Urinary bladder (tissue), 4 donors: ENCODE results near the gene TPM1. TPM values are rescaled to one million over a fixed set of nuclear protein-coding genes. Genes with fewer than 3 reads are reported as not detected.

Experiments used
- DNase-seq: peaks from one replicate; pipeline ENCODE4 v3.0.0-alpha.2; 2015; ENCODE audit errors: extremely low spot score
- H3K27ac ChIP-seq: one replicate; pipeline ENCODE4 v1.5.1; 2013; ENCODE audit warnings: low read depth, mild to moderate bottlenecking, moderate library complexity
- H3K36me3 ChIP-seq: one replicate; pipeline ENCODE4 v1.6.1; 2013; ENCODE audit warnings: mild to moderate bottlenecking, moderate library complexity; ENCODE audit not compliant: insufficient read depth
- H3K4me1 ChIP-seq: one replicate; pipeline ENCODE4 v1.6.1; 2013; ENCODE audit warnings: mild to moderate bottlenecking, moderate library complexity; ENCODE audit not compliant: insufficient read depth
- H3K4me3 ChIP-seq: one replicate; pipeline ENCODE4 v1.5.1; 2013; ENCODE audit warnings: low read depth, low read length
- whole genome bisulfite sequencing: extraction: QIAGEN DNeasy Blood & Tissue Kit; methylation state at CpG from one replicate; pipeline ENCODE4 v1.1.7; 2013; 5-methylcytosine and 5-hydroxymethylcytosine counted together
- polyA plus RNA-seq: library from polyadenylated mRNA; stranded (reverse); fragments of 200-250 nt; gene quantifications from one replicate; pipeline ENCODE4 v1.2.3, GENCODE V29; 2013
- total RNA-seq: library from RNA; depleted of rRNA; stranded (reverse); fragments of >200 nt; gene quantifications from one replicate; pipeline ENCODE4 v1.2.3, GENCODE V29; 2014
- donor health status: healthy with polysubstance abuse.
- donor health status: healthy.

Gene TPM1
- total and polyA plus RNA-seq, 2 donors: 1,685 to 3,649 TPM

- WGBS: 59% methylated on average over 10 of the region's 10 CpGs
- Histone ChIP-seq H3K36me3 (peaks cover 5% of the 10 kb centered on the region), H3K4me1 (peaks cover 2% of the 10 kb centered on the region), H3K27ac (no peak overlapping the region), H3K4me3 (no peak overlapping the region)
- no peak for DNase-seq
Measured at GRCh38 chr15:63059573-63060216, 17.1 kb downstream of the TPM1 start.

DNA sequence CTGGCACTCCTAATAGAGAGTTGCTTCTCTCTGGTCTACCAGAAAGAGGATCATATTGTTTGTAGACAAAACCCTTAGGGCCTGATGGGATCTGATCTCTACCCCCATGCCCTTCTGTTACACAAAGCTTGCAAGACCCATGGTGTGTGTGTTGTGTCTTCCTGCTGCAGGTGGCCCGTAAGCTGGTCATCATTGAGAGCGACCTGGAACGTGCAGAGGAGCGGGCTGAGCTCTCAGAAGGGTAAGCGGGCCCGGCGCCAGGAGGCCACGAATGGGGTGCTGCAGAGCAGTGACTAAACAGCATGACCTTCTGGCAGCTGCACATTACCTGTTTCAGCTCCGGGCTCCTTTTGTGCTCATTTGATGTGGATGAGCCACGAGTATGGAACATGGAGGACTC is 18.2 kb downstream of the TPM1 start:
- H3K36me3 ChIP-seq: peaks cover 5% of the 10 kb centered on the region
- H3K4me1 ChIP-seq: no peaks in the 10 kb centered on the region
- H3K4me3 ChIP-seq: no peak overlapping the region
- WGBS: 80% methylated on average over 10 of the region's 10 CpGs
- H3K27ac ChIP-seq: no peak overlapping the region
- DNase-seq: no peak

DNA sequence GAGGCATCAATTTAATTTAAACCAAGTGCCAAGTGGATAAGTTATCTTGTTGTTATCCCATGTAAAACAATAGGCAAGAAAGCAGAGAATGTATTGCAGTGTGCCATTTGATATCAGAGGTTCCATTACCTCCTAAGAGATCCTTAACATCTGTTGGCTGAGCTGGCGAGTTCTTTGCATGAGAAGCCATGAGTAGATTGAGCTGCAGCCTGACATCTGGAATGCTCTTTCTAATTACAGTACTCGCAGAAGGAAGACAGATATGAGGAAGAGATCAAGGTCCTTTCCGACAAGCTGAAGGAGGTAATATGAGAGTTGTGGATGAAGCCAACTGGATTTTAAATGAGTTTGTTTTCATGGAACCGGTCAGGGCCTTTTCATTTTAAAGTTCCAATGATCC is 19.4 kb downstream of the TPM1 start:
- WGBS: 56% methylated on average over 4 of the region's 4 CpGs
- DNase-seq: no peak
- Histone ChIP-seq H3K27ac (no peak overlapping the region), H3K4me3 (no peak overlapping the region), H3K4me1 (no peaks in the 10 kb centered on the region), H3K36me3 (peaks cover 5% of the 10 kb centered on the region)

DNA sequence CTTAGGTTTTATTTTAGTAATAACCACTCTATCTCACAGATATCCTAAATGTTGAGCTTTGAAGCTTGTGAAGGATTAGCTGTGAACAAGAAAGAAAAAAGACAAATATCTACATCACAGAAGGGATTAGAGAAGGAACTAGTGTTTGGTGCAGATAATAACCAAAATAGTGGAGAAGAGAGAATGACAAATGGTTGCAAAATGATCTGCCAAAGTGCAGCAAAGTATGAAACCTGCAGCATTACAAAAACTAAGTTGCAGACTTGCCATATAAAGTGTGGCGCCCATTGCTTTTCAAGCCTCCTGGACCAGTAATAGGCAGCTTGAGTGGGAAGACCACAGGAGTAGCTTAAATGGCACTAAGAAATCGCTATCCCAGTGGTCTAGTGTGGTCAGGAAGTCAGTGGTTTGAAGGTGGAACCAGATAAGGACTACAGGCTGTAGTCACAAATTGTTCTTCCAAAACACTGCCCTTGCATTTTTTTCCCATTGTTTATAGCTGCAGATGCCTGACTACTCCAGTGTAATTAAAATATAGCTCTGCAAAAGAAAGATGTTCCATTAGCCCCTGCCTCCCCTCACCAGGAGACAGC is 20.7 kb downstream of the TPM1 start:
- WGBS: 81% methylated on average over 2 of the region's 2 CpGs
- Histone ChIP-seq H3K27ac (no peak overlapping the region), H3K4me3 (no peak overlapping the region), H3K4me1 (no peaks in the 10 kb centered on the region), H3K36me3 (peaks cover 5% of the 10 kb centered on the region)
- DNase-seq: no peak

GRCh38 chr15:63063877-63064409 is 21.4 kb downstream of the TPM1 start:
- no peak for DNase-seq
- Histone ChIP-seq H3K4me3 (no peak overlapping the region), H3K4me1 (no peaks in the 10 kb centered on the region), H3K36me3 (peaks cover 5% of the 10 kb centered on the region), H3K27ac (no peak overlapping the region)
- 83% methylated on average over 13 of the region's 13 CpGs for WGBS

GRCh38 chr15:63065262-63066221 is 23.0 kb downstream of the TPM1 start:
- peaks cover 5% of the 10 kb centered on the region for H3K36me3 ChIP-seq

GRCh38 chr15:63066272-63066671 is 23.7 kb downstream of the TPM1 start:
- Histone ChIP-seq H3K36me3 (peaks cover 2% of the 10 kb centered on the region), H3K27ac (no peak overlapping the region), H3K4me1 (no peaks in the 10 kb centered on the region), H3K4me3 (no peak overlapping the region)
- DNase-seq: no peak
- WGBS: 56% methylated on average over 3 of the region's 3 CpGs

More at GRCh38 chr15:63065262-63066221, 23.0 kb downstream of the TPM1 start:
- WGBS: 65% methylated on average over 8 of the region's 8 CpGs
- no peaks in the 10 kb centered on the region for H3K4me1 ChIP-seq
- H3K27ac ChIP-seq: no peak overlapping the region
- H3K4me3 ChIP-seq: no peak overlapping the region
- no peak for DNase-seq

DNA sequence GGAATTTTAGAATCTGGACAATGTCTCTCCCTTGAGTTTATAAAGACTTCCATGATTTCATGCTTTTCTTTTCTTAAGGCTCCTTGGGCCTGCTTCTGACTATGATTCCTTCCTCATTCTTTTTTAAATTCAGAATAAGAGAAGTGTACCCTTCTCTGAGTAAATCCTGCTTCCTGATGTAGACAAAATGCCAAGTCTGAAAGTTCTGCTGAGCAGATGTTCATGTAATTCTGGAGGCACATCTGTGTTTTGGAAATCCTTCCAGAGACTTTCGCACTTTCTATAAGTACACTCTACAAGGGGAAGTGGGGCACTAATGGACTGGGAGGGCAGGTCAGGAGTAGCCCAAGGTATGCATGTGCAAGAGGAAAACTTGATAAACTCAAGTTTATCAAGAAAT is 24.8 kb downstream of the TPM1 start:
- 88% methylated on average over 1 of the region's 1 CpG for WGBS
- no peak for DNase-seq
- H3K4me1 ChIP-seq: no peaks in the 10 kb centered on the region
- no peaks in the 10 kb centered on the region for H3K36me3 ChIP-seq
- no peak overlapping the region for H3K4me3 ChIP-seq
- no peak overlapping the region for H3K27ac ChIP-seq

DNA sequence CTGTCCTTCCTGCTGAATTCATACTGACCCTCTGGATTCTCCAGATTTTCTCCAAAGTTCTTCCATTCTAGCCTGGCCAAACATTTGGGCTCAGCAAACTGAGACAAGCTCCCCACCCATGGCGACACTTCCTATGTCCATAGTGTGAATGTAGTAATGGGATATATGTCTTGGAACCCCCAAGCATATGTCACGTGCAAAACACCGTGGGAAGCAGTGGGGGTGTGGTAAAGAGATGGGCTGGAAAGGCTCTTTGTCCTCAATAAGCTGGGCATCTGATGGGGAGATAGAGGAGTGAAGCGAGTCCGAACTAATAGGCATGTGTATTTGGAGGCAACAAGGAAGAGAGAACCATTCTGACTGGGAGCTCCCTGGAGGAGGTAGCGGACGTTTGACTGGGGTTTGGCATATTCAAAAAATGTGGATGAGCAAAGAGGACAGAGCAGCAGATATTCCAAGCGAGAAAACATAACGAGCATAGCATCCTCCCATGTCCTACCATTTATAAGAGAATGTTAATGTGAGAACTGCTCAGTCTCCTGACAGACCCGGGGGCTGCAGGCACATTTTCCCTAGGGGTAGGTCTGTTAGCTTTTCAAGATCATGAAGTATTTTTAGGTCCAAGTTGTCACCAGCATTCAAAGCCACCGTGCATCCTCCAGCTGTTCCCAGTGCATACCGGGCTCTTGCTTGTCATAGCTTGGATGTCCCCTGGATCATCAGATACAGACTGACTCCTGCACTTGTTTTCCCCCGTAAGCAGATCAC is 25.6 kb downstream of the TPM1 start:
- DNase-seq: no peak
- Histone ChIP-seq H3K4me1 (no peaks in the 10 kb centered on the region), H3K27ac (no peak overlapping the region), H3K4me3 (no peak overlapping the region), H3K36me3 (no peaks in the 10 kb centered on the region)
- whole genome bisulfite sequencing: 84% methylated on average over 13 of the region's 13 CpGs

- Histone ChIP-seq H3K27ac (no peak overlapping the region), H3K36me3 (no peaks in the 10 kb centered on the region), H3K4me3 (no peak overlapping the region), H3K4me1 (no peaks in the 10 kb centered on the region)
- 89% methylated on average over 3 of the region's 3 CpGs for WGBS
- no peak for DNase-seq
Measured at GRCh38 chr15:63069616-63070090, 27.1 kb downstream of the TPM1 start.

DNA sequence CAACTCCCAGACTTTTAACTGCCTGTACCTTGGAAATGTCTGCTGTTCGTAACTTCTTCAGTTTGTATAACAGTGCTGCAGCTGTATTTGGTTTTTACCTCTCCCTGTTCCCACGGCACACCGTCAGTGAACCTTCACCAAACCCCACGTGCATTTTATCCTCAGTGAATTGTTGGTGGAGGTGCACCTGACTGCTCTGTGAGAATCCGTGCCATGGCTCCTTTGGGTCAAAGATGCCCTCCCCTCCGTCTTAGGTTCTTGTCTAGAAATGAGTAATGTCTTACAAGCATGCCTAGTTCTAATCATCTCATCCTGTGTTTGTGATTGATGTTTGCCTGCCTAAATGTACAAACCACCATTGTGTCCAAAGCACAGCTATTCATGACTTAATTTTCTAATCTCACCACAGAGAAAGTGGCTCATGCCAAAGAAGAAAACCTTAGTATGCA is 28.2 kb downstream of the TPM1 start:
- Histone ChIP-seq H3K4me3 (no peak overlapping the region), H3K4me1 (peaks cover 4% of the 10 kb centered on the region), H3K36me3 (no peaks in the 10 kb centered on the region), H3K27ac (no peak overlapping the region)
- 66% methylated on average over 6 of the region's 6 CpGs for WGBS
- no peak for DNase-seq

GRCh38 chr15:63071288-63071909 is 28.9 kb downstream of the TPM1 start:
- Histone ChIP-seq H3K4me1 (peaks cover 4% of the 10 kb centered on the region), H3K36me3 (no peaks in the 10 kb centered on the region), H3K27ac (no peak overlapping the region), H3K4me3 (no peak overlapping the region)
- no peak for DNase-seq
- WGBS: 75% methylated on average over 8 of the region's 8 CpGs
